ENCODE data around the gene SF3B5.

The SF3B5 gene

GRCh38 chr6:144139817-144140216 is 44.4 kb upstream of the SF3B5 start:
- TF ChIP-seq POLR2AphosphoS5 (IDR thresholded peaks at IDR 0.05; ENCODE audit: low read depth) (peak; percentile 49; the same call in 1 of the 2 replicates), REST (IDR thresholded peaks at IDR 0.05; ENCODE audit: insufficient replicate concordance, low read depth) (no peak), CTCF (IDR thresholded peaks at IDR 0.05; ENCODE audit: insufficient read depth, low read length) (no peak), SPI1 (IDR thresholded peaks at IDR 0.05; ENCODE audit: borderline replicate concordance, low read depth) (no peak)
- Histone ChIP-seq H3K4me3 (replicated peaks; ENCODE audit: insufficient read depth, low read length) (no peak overlapping the region), H3K27ac (replicated peaks) (peak overlapping the region; percentile 96), H3K27me3 (ENCODE audit: insufficient read depth, poor library complexity, severe bottlenecking) (no peaks in the 10 kb centered on the region)
- DNase-seq (ENCODE audit: low read depth in 1 of 2, low spot score in 1 of 2): peak in 1 of 2 experiments; percentile 87

- Histone ChIP-seq H3K4me3 (replicated peaks; ENCODE audit: insufficient read depth, low read length) (no peak overlapping the region), H3K27me3 (ENCODE audit: insufficient read depth, poor library complexity, severe bottlenecking) (no peaks in the 10 kb centered on the region), H3K27ac (replicated peaks) (peak overlapping the region; percentile 96)
- DNase-seq (ENCODE audit: low read depth in 1 of 2, low spot score in 1 of 2): no peak
- TF ChIP-seq CTCF (IDR thresholded peaks at IDR 0.05; ENCODE audit: insufficient read depth, low read length) (no peak), GABPA (IDR thresholded peaks at IDR 0.05; ENCODE audit: low read depth) (no peak), SPI1 (IDR thresholded peaks at IDR 0.05; ENCODE audit: borderline replicate concordance, low read depth) (no peak), POLR2AphosphoS5 (IDR thresholded peaks at IDR 0.05; ENCODE audit: low read depth) (no peak), REST (IDR thresholded peaks at IDR 0.05; ENCODE audit: insufficient replicate concordance, low read depth) (no peak)
Measured at GRCh38 chr6:144138542-144138941, 43.2 kb upstream of the SF3B5 start.

GRCh38 chr6:144134737-144135136 is 39.4 kb upstream of the SF3B5 start:
- H3K27ac ChIP-seq (replicated peaks): no peak overlapping the region
- TF ChIP-seq POLR2AphosphoS5 (IDR thresholded peaks at IDR 0.05; ENCODE audit: low read depth) (no peak), GABPA (IDR thresholded peaks at IDR 0.05; ENCODE audit: low read depth) (no peak), SPI1 (IDR thresholded peaks at IDR 0.05; ENCODE audit: borderline replicate concordance, low read depth) (no peak), CTCF (IDR thresholded peaks at IDR 0.05; ENCODE audit: insufficient read depth, low read length) (no peak), REST (IDR thresholded peaks at IDR 0.05; ENCODE audit: insufficient replicate concordance, low read depth) (no peak)
- no peak overlapping the region for H3K4me3 ChIP-seq (replicated peaks; ENCODE audit: insufficient read depth, low read length)
- DNase-seq (ENCODE audit: low read depth in 1 of 2, low spot score in 1 of 2): no peak
- no peaks in the 10 kb centered on the region for H3K27me3 ChIP-seq (ENCODE audit: insufficient read depth, poor library complexity, severe bottlenecking)

Measured in HL-60 (cell line).